Lung (tissue), 12 donors: ENCODE results near the gene GAPDHS. TPM values are rescaled to one million over a fixed set of nuclear protein-coding genes. Genes with fewer than 3 reads are reported as not detected.
A peak's percentile ranks its signal among the peaks of the same experiment; 100 is the strongest.

Experiments
- ATAC-seq: fragments of 200-7000 bp; cut with Tn5 transposase; one replicate; pipeline ENCODE4 v1.9.1; 2020; ENCODE audit warnings: moderate number of reproducible peaks; ENCODE audit not compliant: insufficient read depth, low FRiP score
- DNase-seq, 3 donors: peaks; one replicate each; pipeline ENCODE4 v3.0.0-alpha.2; 2013 to 2017
- H3K27ac ChIP-seq, 2 donors: one replicate each; pipeline ENCODE4 v1.5.1; 2013; ENCODE audit warnings: mild to moderate bottlenecking in 2 of 2, moderate library complexity in 2 of 2, control low read depth in 1 of 2, inconsistent platforms in 1 of 2, low read depth in 1 of 2, low read length in 1 of 2
- H3K27me3 ChIP-seq, 3 donors: one replicate each; pipeline ENCODE4 v1.5.1; 2013; ENCODE audit warnings: low read length in 2 of 3; ENCODE audit not compliant: control insufficient read depth in 3 of 3, insufficient read depth in 3 of 3
- H3K36me3 ChIP-seq, 4 donors: one replicate each; pipeline ENCODE4 v1.5.1; 2013; ENCODE audit warnings: low read length in 4 of 4, mild to moderate bottlenecking in 1 of 4, moderate library complexity in 1 of 4; ENCODE audit not compliant: control insufficient read depth in 4 of 4, insufficient read depth in 4 of 4
- H3K4me1 ChIP-seq, 5 donors: one replicate each; pipeline ENCODE4 v1.5.1; 2013; ENCODE audit warnings: low read length in 5 of 5, mild to moderate bottlenecking in 2 of 5, moderate library complexity in 1 of 5; ENCODE audit not compliant: control insufficient read depth in 5 of 5, insufficient read depth in 5 of 5
- H3K4me3 ChIP-seq: one replicate; pipeline ENCODE4 v1.5.1; 2013; ENCODE audit warnings: mild to moderate bottlenecking, control low read depth, moderate library complexity
- H3K9ac ChIP-seq, 2 donors: one replicate each; pipeline ENCODE4 v1.5.1; 2013; ENCODE audit warnings: low read length in 2 of 2, control low read depth in 1 of 2; ENCODE audit not compliant: insufficient read depth in 1 of 2
- H3K9me3 ChIP-seq, 4 donors: one replicate each; pipeline ENCODE4 v1.5.1; 2013; ENCODE audit warnings: low read length in 3 of 4, mild to moderate bottlenecking in 1 of 4, moderate library complexity in 1 of 4; ENCODE audit not compliant: control insufficient read depth in 4 of 4, insufficient read depth in 3 of 4
- WGBS, 2 donors: extraction: QIAGEN DNeasy Blood & Tissue Kit; methylation state at CpG; one replicate each; pipeline ENCODE4 v1.1.7; 2013; 5-methylcytosine and 5-hydroxymethylcytosine counted together
- polyA plus RNA-seq, 2 donors: library from polyadenylated mRNA; stranded (reverse); fragments of 200-250 nt; gene quantifications; one replicate each; pipeline ENCODE4 v1.2.1, GENCODE V29; 2013
- total RNA-seq, 2 donors: library from RNA; depleted of rRNA in 1 of 2; stranded (reverse); fragments of >200 nt in 1 of 2; gene quantifications; one replicate each; pipeline ENCODE4 v1.2.1, GENCODE V29; 2014 to 2021
- TF ChIP-seq, protein P1 (sequence below): IDR thresholded peaks from 2 replicates; pipeline ENCODE4 v1.5.1; 2012; ENCODE audit warnings: mild to moderate bottlenecking; ENCODE audit errors: control extremely low read depth, extremely low read depth
- donor health status: control.
- donor health status: control.
- donor health status: Bipolar disorder and iron deficiency.
- donor health status: healthy.
- donor health status: DM: yes; HTN: yes; CAD: no.

The GAPDHS gene
- total and polyA plus RNA-seq, 4 donors: not detected

DNA sequence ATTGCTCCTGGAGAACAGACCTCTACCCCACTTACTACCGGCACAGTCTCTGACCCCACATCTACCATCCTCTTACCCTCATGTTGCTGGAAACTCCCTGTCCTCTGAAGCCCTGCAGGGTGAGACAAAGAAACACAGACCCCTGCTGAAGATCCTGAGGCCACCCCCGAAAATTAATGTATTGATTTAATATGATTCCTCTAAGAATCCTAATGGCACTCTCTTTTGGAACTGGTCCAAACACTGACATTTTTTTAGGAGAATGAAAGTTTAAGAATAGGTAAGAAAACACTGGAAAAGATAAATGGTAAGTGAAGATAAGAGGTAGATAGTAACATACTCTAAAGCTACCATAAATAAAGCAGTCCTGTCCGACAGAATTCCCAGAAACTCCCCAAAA lies 25.1 kb upstream of the GAPDHS start:
- Histone ChIP-seq H3K9ac (no peak overlapping the region), H3K9me3 (no peaks in the 10 kb centered on the region), H3K4me3 (no peak overlapping the region), H3K27me3 (peaks cover 0 to 12% (median 7%) of the 10 kb centered on the region in 3 donors), H3K4me1 (peaks cover 0 to 10% (median 0%) of the 10 kb centered on the region in 5 donors), H3K27ac (no peak overlapping the region), H3K36me3 (no peaks in the 10 kb centered on the region)
- 89 to 92% methylated on average over 3 of the region's 3 CpGs for WGBS, 2 donors
- ATAC-seq (no peak), DNase-seq (no peak)
- TF ChIP-seq, protein P1, sequence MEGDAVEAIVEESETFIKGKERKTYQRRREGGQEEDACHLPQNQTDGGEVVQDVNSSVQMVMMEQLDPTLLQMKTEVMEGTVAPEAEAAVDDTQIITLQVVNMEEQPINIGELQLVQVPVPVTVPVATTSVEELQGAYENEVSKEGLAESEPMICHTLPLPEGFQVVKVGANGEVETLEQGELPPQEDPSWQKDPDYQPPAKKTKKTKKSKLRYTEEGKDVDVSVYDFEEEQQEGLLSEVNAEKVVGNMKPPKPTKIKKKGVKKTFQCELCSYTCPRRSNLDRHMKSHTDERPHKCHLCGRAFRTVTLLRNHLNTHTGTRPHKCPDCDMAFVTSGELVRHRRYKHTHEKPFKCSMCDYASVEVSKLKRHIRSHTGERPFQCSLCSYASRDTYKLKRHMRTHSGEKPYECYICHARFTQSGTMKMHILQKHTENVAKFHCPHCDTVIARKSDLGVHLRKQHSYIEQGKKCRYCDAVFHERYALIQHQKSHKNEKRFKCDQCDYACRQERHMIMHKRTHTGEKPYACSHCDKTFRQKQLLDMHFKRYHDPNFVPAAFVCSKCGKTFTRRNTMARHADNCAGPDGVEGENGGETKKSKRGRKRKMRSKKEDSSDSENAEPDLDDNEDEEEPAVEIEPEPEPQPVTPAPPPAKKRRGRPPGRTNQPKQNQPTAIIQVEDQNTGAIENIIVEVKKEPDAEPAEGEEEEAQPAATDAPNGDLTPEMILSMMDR: no peak

DNA sequence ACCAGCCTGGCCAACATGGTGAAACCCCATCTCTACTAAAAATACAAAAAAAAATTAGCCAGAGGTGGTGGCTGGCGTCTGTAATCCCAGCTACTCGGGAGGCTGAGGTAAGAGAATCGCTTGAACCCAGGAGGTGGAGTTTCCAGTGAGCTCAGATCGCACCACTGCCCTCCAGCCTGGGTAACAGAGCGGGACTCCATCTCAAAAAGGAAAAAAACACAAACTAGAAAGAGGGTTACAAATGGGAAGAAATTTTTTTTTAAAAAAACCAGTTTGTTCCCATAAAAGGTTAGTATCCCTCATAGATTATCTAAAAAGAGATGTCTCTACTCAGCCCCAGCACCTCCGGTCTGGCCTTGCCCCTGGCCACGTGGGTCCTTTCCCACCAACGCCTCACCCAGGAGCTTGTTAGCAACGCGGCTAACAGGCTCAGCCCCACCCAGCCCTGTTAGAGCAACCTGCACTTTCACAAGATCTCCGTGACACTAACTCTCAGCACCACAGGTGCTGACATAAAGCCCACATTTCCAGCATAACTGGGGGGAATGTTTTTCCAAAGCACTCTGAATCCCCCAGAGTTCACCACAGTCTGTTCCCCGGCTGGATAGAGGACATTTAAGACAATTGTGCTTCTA lies 24.1 kb upstream of the GAPDHS start:
- WGBS, 2 donors: 24 to 29% methylated on average over 12 of the region's 12 CpGs
- ATAC-seq: no peak

DNA sequence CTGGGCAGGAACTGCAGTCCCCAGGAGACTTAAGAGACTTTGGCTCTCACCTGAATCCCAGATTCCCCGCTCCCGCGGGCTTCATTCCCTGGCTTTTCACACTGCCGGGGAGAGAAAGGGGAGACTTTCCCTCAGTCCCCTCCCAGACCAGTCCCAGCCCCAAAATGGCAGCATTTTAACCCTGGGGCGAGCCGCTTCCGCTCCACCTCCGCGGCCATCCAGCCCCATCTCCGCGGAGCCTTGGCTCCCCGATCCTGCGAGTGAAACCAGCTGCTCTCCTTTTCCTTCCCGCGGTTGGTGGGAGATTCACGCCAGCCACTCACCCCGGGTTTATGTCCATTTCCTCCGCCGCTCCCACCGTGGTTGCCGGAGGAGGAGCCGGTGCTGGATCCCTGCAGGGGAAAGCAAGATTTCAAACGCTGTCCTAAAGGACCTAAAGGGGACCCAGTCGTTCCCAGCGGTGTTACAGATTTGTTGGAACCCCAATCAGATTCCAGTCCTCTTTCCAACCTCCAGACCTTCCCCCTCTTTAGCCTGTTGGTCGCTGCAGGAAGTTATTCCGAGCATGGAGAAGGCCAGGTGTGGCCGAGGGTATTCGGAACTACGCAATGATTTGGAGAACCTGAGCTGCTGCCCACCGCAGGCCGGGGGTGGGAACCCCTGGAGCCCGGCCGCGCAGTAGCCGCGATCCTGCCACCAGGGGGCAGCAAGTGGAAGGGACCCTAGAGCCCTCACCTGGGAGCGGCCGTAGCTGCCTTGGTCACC lies 23.2 kb upstream of the GAPDHS start:
- peak overlapping the region in 1 of 2 donors; percentile 87 for H3K27ac ChIP-seq
- no peaks in the 10 kb centered on the region for H3K9me3 ChIP-seq
- H3K9ac ChIP-seq: peak overlapping the region; percentile 84 to 93
- no peaks in the 10 kb centered on the region for H3K36me3 ChIP-seq
- peak; percentile 82 to 87 (median 82) for DNase-seq
- TF ChIP-seq, protein P1: peak; percentile 63
- peaks cover 0 to 12% (median 7%) of the 10 kb centered on the region in 3 donors for H3K27me3 ChIP-seq
- peak overlapping the region; percentile 32 for H3K4me3 ChIP-seq
- H3K4me1 ChIP-seq: peaks cover 0 to 13% (median 0%) of the 10 kb centered on the region in 5 donors
- peak; percentile 77 for ATAC-seq
- WGBS, 2 donors: 0 to 1% methylated on average over 39 of the region's 39 CpGs

More for the DNA sequence above, 24.1 kb upstream of the GAPDHS start:
- Histone ChIP-seq H3K9me3 (no peaks in the 10 kb centered on the region), H3K4me3 (no peak overlapping the region), H3K9ac (peak overlapping the region; percentile 84 to 93), H3K36me3 (no peaks in the 10 kb centered on the region), H3K27me3 (peaks cover 0 to 12% (median 7%) of the 10 kb centered on the region in 3 donors), H3K27ac (peak overlapping the region in 1 of 2 donors; percentile 87), H3K4me1 (peaks cover 0 to 13% (median 0%) of the 10 kb centered on the region in 5 donors)
- peak; percentile 25 to 47 (median 43) for DNase-seq
- TF ChIP-seq, protein P1: no peak
